ENCODE results near the gene CAMK1D.
"Not testable (repeated sequence)": the region's sequence is repeated elsewhere in the genome, so short reads cannot be mapped to it uniquely, and the experiment has no call there.

Gene CAMK1D

GRCh38 chr10:12512332-12513002 is 163.1 kb downstream of the CAMK1D start:
- DNase-seq, result no peak

GRCh38 chr10:12513003-12513365 is 163.6 kb downstream of the CAMK1D start:
- no peak for DNase-seq

GRCh38 chr10:12513775-12514673 is 164.7 kb downstream of the CAMK1D start:
- no peak for DNase-seq

GRCh38 chr10:12518024-12518423 is 168.7 kb downstream of the CAMK1D start:
- DNase-seq, result no peak

- DNase-seq, result no peak
Observed at GRCh38 chr10:12521423-12521822, 172.1 kb downstream of the CAMK1D start.

GRCh38 chr10:12526311-12526710 is 177.0 kb downstream of the CAMK1D start:
- DNase-seq, result no peak

DNA sequence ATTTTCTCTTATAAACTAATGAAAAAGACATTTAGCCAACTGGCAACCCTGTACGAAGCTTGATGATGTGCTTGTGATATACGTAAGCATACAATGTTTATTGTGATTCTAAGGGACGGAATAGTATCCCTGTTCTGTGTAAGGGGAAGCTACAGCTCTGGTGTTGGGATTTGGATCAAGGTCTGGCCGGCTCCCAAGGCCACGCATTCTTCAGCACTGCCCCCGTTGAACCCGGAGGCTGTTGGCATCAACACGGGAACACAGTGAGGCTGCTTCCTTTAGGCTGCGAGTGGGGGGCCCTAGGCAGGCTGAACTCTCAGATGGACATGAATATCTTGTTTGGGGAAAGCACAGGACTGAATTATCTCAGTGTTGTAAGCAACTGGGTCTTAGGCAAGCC is 180.6 kb downstream of the CAMK1D start:
- peak in 1 of 56 donors; percentile 3 for DNase-seq

- peak in 13 of 56 donors; percentile 3 to 40 (median 19) for DNase-seq
Observed at GRCh38 chr10:12531305-12532220, 182.2 kb downstream of the CAMK1D start.

DNA sequence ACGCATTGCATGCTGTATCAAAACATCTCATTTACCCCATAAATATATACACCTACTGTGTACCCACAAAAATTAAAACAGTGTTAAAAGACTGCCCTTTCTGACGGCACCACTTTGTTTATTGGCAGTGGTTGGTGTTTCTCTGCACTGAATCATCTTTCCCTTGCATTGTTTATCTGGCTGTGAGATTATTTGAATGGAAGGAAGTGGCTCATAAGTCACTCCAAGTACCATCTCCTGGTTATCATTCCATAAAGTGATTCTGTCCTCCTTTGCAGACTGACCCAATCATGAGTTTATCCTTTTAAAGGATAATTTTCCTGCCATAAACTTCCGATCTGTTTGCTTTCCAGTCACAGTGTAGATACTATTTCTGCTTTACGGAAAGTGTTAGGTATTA is 183.8 kb downstream of the CAMK1D start:
- DNase-seq, result no peak

- DNase-seq, result no peak
Observed at GRCh38 chr10:12533723-12534122, 184.4 kb downstream of the CAMK1D start.

GRCh38 chr10:12534824-12535223 is 185.5 kb downstream of the CAMK1D start:
- no peak for DNase-seq

DNA sequence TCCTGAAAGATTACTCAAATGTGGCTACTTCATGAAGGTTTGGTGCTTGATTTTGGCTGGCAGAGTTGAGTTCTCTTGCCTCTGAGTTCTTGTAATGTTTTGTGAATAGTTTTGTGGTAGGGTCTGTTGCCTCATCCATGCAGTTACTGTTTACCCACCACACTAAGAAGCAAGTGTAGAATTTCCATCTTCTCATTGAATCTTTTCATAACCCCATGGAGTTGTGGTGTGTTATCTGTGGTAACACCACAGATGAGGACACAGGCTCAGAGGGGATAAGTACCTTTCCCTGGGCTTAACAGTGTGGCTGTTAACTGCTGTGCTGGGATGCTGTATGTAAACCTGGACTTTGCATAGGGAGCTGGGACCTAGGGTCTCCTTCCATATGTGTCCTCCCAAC is 186.3 kb downstream of the CAMK1D start:
- DNase-seq, result no peak

- DNase-seq, result no peak
Observed at GRCh38 chr10:12538491-12538995, 189.2 kb downstream of the CAMK1D start.

DNA sequence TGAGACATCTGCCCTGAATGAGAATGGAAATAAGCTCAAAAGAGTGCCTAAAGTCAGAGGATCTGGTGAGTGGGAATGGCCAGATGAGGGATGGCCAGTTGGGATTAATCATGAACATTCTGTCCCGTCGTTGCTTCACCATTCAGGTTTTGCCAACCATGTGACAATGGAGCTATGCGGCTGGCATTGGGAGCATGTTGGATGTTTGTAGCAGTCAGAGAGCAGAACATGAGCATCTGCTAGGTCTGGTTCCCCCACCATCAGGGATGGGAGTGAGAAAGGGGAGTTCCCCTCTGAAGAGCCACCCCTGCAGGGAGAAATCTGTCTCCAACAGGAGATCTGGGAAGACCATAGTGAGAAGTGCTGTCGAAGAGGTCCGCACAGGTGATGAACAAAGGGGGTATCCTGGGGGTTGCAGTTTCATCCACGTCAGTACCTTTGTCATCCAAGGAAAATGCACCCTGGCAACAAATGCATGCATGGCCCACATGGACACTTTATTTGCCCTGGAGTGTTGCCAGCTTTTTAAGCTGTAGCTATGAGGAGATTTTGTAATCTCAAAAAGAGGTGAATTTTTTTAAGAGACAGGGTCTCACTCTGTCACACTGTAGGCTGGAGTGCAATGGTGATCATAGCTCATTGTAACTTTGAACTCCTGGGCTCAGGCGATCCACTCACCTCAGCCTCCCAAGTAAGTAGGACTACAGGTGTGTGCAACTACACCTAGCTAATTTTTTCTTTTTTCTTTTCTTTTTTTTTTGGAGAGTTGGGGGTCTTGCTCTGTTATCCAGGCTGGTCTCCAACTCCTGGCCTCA is 190.2 kb downstream of the CAMK1D start:
- DNase-seq, result peak in 2 of 56 donors; percentile 2

GRCh38 chr10:12540341-12540781 is 191.0 kb downstream of the CAMK1D start:
- DNase-seq, result no peak

DNA sequence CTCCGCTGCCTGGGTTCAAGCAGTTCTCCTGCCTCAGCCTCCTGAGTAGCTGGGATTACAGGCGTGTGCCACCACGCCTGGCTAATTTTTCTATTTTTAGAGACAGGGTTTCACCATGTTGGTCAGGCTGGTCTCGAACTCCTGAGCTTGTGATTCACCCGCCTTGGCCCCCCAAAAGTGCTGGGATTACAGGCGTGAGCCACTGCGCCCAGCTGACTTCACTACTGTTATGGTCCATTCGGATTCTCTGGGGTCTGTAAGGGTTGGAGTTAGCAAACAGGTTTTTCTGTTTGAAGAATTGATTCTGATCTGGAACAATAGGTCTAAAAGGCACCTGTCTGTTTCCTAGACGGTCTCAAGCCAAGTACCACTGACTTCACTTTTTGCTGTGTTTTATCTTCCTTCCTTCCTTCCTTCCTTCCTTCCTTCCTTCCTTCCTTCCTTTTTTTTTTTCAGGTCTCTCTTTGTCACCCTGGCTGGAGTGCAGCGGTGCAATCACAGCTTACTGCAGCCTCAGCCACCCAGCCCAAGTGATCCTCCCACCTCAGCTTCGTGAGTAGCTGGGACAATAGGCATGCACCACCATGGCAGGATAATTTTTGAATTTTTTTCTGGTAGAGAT is 192.2 kb downstream of the CAMK1D start:
- no peak for DNase-seq

GRCh38 chr10:12542133-12542670 is 192.9 kb downstream of the CAMK1D start:
- no peak for DNase-seq

DNA sequence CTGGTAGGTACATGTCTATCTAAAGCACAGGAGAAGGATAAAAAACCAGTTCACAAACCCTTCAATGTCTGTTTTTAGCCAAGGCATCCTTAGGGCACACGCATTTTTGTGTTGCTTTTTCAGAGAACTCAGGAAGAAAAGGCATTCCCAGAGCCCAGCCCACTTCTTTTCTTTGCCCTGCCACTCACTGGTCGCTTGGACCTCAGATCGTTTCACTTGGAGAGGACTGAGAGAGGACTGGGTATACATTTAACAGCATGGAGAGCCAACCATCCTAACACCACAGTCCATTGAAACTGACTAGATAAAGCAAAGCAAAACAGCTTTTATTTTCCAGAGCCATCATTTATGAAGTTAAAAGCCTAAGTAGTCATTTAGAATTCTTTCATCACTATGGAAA is 194.2 kb downstream of the CAMK1D start:
- DNase-seq, result no peak

DNA sequence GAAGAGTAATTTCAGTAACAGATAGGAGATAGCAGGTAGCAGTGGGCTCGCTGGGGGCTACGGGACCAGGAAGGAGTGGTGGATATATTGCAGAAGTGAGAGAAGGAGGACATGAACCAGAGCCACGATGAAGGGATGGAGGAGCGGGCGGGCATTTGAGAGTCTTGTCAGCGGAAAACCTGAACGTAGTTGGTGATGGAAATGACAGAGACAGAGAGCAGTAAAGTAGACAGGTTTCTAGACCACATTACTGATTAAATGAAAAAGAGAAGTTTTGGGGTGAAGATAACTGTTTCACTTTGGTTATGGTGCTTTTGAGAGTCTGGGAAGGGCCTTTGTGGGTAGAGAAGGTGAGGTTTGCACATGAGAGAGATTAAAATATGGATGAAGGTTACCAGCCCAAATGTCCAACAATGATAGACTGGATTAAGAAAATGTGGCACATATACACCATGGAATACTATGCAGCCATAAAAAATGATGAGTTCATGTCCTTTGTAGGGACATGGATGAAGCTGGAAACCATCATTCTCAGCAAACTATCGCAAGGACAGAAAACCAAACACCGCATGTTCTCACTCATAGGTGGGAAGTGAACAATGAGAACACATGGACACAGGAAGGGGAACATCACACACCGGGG is 196.9 kb downstream of the CAMK1D start:
- not testable (repeated sequence) for DNase-seq

Data from amygdala (tissue), 56 donors.